NCI-H510A treated with DMSO at 0.1 percent for 48 hours (cell line): ENCODE results near the gene VPS8.
A peak's percentile ranks its signal among the peaks of the same experiment; 100 is the strongest.

Source experiments
- DNase-seq: peaks from one replicate; lab custom pipeline; 2025; lab: John Stamatoyannopoulos, UW

The VPS8 gene, protein sequence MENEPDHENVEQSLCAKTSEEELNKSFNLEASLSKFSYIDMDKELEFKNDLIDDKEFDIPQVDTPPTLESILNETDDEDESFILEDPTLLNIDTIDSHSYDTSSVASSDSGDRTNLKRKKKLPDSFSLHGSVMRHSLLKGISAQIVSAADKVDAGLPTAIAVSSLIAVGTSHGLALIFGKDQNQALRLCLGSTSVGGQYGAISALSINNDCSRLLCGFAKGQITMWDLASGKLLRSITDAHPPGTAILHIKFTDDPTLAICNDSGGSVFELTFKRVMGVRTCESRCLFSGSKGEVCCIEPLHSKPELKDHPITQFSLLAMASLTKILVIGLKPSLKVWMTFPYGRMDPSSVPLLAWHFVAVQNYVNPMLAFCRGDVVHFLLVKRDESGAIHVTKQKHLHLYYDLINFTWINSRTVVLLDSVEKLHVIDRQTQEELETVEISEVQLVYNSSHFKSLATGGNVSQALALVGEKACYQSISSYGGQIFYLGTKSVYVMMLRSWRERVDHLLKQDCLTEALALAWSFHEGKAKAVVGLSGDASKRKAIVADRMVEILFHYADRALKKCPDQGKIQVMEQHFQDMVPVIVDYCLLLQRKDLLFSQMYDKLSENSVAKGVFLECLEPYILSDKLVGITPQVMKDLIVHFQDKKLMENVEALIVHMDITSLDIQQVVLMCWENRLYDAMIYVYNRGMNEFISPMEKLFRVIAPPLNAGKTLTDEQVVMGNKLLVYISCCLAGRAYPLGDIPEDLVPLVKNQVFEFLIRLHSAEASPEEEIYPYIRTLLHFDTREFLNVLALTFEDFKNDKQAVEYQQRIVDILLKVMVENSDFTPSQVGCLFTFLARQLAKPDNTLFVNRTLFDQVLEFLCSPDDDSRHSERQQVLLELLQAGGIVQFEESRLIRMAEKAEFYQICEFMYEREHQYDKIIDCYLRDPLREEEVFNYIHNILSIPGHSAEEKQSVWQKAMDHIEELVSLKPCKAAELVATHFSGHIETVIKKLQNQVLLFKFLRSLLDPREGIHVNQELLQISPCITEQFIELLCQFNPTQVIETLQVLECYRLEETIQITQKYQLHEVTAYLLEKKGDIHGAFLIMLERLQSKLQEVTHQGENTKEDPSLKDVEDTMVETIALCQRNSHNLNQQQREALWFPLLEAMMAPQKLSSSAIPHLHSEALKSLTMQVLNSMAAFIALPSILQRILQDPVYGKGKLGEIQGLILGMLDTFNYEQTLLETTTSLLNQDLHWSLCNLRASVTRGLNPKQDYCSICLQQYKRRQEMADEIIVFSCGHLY (N-terminal part only)

GRCh38 chr3:184811999-184812661, at the start of gene VPS8:
Gene VPS8 (plus strand): TSS chr3:184812166. CDS start chr3:184824633, 12,467 bp downstream.
- DNase-seq: peak; percentile 99

DNA sequence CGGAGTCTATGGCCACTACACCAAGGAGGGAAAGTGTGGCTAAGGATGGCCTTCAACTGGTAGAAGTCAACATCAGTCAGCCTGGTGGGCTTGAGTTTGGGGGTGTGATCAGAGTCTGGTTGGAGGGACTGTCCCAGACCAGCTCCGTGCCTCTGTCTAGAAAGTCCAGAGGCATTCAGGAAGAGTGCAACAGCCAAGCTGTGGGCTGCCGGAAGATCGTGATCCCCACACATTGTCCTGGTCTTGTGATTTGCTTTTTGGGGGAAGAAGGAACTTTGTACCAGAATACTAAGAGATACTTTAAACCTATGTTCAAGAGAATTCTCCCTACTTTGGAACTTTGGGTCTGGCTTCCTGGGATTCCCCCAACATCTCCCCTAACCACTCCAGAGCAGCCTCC, 47.8 kb upstream of the VPS8 start:
- no peak for DNase-seq

DNA sequence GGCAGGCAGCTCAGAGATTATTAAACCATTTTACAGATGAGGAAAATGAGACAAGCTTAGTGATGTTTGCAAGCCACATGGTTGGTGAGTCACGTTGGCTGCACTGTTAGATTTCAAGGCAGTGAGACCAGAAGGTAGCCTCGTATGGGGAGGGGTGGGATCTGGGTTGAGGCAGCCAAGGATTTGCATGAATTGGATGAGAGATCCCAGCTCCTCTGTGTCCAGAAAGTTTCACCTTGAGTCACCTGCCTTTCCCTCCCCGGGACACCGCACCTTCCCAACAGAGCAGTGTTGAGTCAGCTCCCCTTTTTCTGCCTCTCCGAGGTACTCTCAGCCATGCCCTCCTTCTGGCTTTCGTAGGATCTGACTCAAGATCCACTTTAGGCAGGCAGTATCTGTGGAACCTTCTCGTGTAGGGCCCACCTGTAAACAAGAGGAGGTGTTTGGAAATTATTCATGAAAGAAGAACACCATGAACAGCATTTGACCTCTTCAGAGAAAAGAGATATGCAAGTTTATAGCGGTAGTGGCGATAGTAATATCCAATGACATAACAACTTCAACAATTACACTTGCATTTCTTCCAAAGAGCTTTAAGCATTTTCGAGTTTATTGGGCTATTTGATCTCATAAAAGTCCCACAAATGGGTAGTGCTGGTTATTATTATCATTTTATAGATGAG, 46.8 kb upstream of the VPS8 start:
- no peak for DNase-seq

- DNase-seq: no peak
Measured at GRCh38 chr3:184765730-184766074, 46.3 kb upstream of the VPS8 start.

- DNase-seq: peak; percentile 48
Measured at GRCh38 chr3:184766555-184767261, 45.3 kb upstream of the VPS8 start.

GRCh38 chr3:184767377-184767776, 44.6 kb upstream of the VPS8 start:
- DNase-seq: no peak

- peak; percentile 42 for DNase-seq
Measured at GRCh38 chr3:184769382-184770170, 42.4 kb upstream of the VPS8 start.

DNA sequence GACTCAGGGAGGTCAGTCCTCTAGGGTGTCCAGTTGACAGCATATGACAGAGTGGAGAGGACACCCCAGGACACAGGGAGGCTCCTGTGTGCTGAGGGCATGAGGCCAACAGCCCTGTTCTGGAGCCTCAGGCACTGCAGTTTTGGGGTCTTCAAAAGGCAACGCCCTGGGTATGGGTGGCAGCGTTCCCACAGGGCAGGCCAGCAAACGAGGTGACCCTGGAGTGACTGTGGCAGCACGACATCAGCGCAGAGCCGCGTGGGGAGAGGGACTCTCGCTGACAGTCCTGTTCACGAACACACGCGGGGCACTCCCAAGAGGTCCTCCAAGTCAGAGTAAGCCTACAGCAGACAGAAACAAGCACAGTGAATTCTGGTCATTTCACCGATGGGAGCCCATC, 41.4 kb upstream of the VPS8 start:
- no peak for DNase-seq

DNA sequence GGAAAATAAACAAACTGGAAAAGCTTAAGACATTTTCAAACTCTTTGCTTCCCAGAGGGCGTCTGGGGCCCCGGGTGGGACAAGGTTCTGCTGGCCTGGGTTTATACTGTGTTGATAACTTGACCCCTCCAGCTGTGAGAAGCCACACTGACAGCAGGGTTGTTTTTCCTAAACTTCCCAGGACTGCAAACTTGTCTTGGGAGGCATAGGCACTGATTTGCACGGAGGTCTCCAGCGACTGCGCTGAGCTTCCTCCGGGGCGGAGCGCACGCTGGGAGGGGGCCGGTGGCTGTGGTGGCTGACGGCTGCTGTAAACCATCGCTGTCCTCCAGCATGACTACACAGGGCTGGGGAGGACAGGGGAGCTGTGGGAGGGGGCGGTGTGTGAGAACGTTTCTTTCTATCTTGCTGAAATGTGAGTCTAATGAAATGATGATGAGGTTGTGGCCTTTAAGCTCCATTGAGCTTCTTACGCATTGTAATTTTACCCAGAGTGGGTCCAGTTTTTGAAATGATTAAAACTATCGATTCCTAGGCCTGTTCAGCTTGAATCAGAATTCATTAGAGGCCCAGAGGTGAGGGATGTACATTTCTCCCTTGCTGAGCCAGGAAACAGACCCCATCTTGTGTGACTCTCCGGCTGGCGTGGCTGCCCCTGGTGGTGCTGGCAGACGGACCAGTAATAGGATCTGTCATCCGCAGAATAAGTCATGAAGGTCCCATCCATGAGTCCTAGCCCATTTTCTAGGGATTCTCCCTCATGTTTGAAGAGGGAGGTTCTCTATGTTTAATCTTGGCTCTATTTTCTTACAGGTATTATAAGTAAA, 40.5 kb upstream of the VPS8 start:
- no peak for DNase-seq

DNA sequence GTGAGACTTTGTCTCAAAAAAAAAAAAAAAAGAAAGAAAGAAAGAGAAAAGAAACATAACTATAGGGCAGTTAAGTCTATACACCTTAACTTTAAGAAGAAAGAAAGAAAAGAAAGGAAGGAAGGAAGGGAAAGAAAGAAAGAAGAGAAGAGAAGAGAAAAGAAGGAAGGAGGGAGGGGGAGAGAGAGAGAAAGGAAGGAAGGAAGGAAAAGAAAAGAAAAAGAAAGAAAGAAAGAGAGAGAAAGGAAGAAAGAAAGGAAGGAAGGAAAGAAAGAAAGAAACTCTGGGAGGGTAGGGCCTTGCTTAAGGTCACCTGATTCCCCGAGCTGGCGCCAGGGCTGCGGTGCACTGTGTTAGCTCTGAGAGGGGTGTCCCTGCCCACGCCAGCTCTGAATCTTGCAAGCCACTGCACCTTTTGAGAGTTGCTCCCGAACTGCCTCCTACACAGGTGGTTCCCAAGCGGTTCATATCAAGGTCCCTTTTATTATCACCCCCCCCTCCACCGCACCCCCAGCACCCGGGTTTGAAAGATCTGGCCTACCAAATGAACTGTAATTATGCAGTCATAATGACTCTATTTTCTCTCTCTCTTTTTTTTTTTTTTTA, 39.2 kb upstream of the VPS8 start:
- DNase-seq: no peak

GRCh38 chr3:184773283-184774186, 38.4 kb upstream of the VPS8 start:
- no peak for DNase-seq

- no peak for DNase-seq
Measured at GRCh38 chr3:184776916-184777315, 35.0 kb upstream of the VPS8 start.

DNA sequence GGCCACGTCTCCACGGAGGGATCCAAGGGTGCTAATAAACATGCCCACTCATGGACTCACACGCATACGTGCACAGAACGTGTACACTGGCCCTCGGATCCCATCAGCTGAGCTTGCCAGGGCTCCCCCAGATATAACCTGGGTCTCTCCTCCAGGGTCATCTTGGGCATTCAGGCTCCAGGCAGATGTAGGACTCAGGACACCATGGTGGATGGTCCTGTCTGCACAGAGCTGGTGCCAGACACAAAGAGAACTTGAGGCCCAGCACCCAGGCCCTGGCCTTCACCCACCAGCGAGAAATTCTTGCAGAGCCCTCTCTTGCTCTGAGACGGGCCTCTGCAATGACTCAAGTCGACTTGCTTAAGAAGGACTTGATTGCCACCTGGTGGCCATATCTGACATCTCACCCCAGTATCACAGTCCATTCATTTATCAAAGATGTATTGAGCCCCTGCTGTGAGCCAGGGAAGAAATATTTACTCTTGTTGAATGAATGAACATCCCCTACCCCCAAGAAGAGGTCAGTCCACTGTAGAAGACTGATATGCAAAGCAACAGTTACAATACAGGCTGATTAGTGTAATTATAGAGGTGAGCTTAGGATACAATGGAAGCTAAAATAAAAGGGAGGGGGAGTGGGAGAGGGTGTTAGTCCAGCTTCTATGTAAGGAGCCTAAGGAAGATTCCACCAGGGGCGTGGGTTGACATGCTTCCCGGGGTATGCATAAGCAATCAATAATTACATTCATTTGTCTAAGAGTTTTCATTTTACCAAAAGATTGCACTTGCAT, 34.2 kb upstream of the VPS8 start:
- peak; percentile 97 for DNase-seq

DNA sequence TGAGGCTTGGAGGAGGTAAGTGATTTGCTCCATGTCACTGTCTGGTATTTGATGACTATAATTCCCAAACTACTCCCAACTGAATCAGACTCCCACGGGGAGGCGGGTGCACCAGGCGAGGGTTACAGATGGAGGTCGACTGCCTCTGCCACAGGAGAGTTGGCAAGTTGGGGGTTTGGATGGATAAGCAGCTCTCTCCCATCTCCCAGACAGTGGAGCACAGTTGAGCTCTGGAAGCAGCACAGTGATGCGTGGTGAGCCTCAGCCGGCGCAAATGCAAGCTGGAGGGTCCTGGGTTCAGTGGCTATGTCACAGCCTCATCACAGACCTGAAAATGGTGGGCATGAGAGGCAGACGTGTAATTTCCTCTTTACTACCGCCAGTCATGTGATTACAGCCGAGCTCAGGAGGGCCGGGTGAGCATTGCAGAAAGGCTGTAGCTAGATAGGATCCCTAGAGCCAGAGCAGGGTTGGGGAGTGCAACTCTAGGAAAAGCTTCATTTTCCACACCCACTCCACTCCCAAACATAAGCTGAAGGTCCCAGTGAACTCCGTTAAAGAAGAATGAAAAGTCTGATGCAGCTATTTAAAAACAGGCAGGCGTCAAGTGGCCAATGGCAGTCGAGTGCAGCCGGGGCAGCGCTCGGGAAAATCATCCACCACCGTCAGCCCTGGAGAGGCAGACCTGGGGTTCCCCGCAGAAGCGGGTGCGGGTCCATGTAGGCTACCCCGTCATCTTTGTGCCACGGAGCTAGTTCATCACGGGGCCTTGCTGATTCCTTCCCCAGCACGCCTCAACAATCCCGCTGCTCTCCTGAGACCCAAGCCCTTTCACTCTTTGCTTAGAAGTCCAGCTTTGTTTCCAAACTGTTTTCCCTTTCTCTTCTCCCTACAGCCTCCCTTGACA, 33.3 kb upstream of the VPS8 start:
- no peak for DNase-seq

- DNase-seq: no peak
Measured at GRCh38 chr3:184780981-184781515, 30.9 kb upstream of the VPS8 start.
